Superior temporal gyrus (tissue), 1 donor: ENCODE results near the gene CTRB2.

ENCODE experiments used
- DNase-seq: peaks from one replicate; pipeline ENCODE4 v3.0.0-alpha.2; 2016; ENCODE audit errors: extremely low spot score

Gene CTRB2

GRCh38 chr16:75175074-75175473 lies 31.9 kb downstream of the CTRB2 start:
- DNase-seq = no peak

- no peak for DNase-seq
These were observed 34.4 kb downstream of the CTRB2 start for GRCh38 chr16:75172578-75172977.

- DNase-seq = no peak
These were observed 37.0 kb downstream of the CTRB2 start for GRCh38 chr16:75169899-75170405.

- DNase-seq = no peak
These were observed 46.6 kb downstream of the CTRB2 start for GRCh38 chr16:75160386-75160785.
